Endodermal cell (in vitro differentiated cells): ENCODE results near the gene IFNLR1. TPM values are rescaled to one million over a fixed set of nuclear protein-coding genes. Genes with fewer than 3 reads are reported as not detected.

Experiments used
- DNase-seq: peaks from one replicate; pipeline ENCODE4 v3.0.0-alpha.2; 2017
- H3K27ac ChIP-seq: 2 replicates; pipeline ENCODE4 v1.5.1; 2013; ENCODE audit warnings: mild to moderate bottlenecking, low read depth, low read length, moderate library complexity
- H3K27me3 ChIP-seq: 2 replicates; pipeline ENCODE4 v1.6.1; 2013; ENCODE audit warnings: mild to moderate bottlenecking, low read length, moderate library complexity; ENCODE audit not compliant: insufficient read depth, control insufficient read depth, poor library complexity, severe bottlenecking
- H3K36me3 ChIP-seq: 2 replicates; pipeline ENCODE4 v1.7.0; 2013; ENCODE audit warnings: mild to moderate bottlenecking, low read length, moderate library complexity; ENCODE audit not compliant: control insufficient read depth, insufficient read depth
- H3K4me1 ChIP-seq: one replicate; pipeline ENCODE4 v1.7.0; 2013; ENCODE audit warnings: low read length; ENCODE audit not compliant: control insufficient read depth, insufficient read depth
- H3K4me3 ChIP-seq: 2 replicates; pipeline ENCODE4 v1.5.1; 2013; ENCODE audit warnings: mild to moderate bottlenecking, low read length, moderate library complexity
- H3K9ac ChIP-seq: 2 replicates; pipeline ENCODE4 v1.6.1; 2013; ENCODE audit warnings: mild to moderate bottlenecking, low read length, moderate library complexity; ENCODE audit not compliant: poor library complexity, severe bottlenecking; ENCODE audit errors: extremely low read depth
- H3K9me3 ChIP-seq: 2 replicates; pipeline ENCODE4 v1.6.1; 2013; ENCODE audit warnings: mild to moderate bottlenecking, low read length, moderate library complexity; ENCODE audit not compliant: control insufficient read depth
- H3K27ac Mint-ChIP-seq: 2 replicates; pipeline ENCODE4 v1.8.0; 2020; ENCODE audit warnings: mixed read lengths
- H3K27me3 Mint-ChIP-seq: 2 replicates; pipeline ENCODE4 v1.8.0; 2021; ENCODE audit warnings: mild to moderate bottlenecking, mixed read lengths; ENCODE audit not compliant: insufficient read depth
- H3K36me3 Mint-ChIP-seq: 2 replicates; pipeline ENCODE4 v1.8.0; 2020; ENCODE audit warnings: low read depth, mixed read lengths
- H3K4me1 Mint-ChIP-seq: 2 replicates; pipeline ENCODE4 v1.8.0; 2020; ENCODE audit warnings: mixed read lengths
- H3K4me3 Mint-ChIP-seq: 2 replicates; pipeline ENCODE4 v1.8.0; 2020; ENCODE audit warnings: mild to moderate bottlenecking, moderate library complexity, mixed read lengths
- H3K9me3 Mint-ChIP-seq: 2 replicates; pipeline ENCODE4 v1.8.0; 2020; ENCODE audit warnings: mild to moderate bottlenecking, mixed read lengths
- WGBS, 2 experiments: methylation state at CpG; one replicate each; pipeline versions ENCODE4 v1.1.5 to v1.1.7; 2013; ENCODE audit warnings: missing lambda C conversion rate in 2 of 2, mixed read lengths in 1 of 2; ENCODE audit not compliant: insufficient coverage in 1 of 2, insufficient read length in 1 of 2; 5-methylcytosine and 5-hydroxymethylcytosine counted together
- total RNA-seq, 2 donors: library from RNA; stranded (reverse); fragmentation: NEBNext Ultra II Directional in 1 of 2; extraction: Animal tissue kit (Norgen Biotek cat#: 25700) in 1 of 2; gene quantifications; 2 replicates in 1 of 2; 3 replicates in 1 of 2; pipeline ENCODE4 v1.2.1, GENCODE V29; 2021
- TF ChIP-seq, protein P1 (sequence below): fragments of 200-600 bp; sonication (generic); conservative IDR thresholded peaks from 2 replicates; pipeline ENCODE4 v1.5.0; 2021; ENCODE audit warnings: antibody characterized with exemption, mild to moderate bottlenecking

Gene IFNLR1
- total RNA-seq, 2 donors from 2014 or later = 12.1 to 13.0 TPM

GRCh38 chr1:24177161-24177560 lies 9.9 kb downstream of the IFNLR1 start:
- Histone ChIP-seq H3K36me3 (peaks cover 14% of the 10 kb centered on the region), H3K27me3 (no peaks in the 10 kb centered on the region), H3K27ac (no peak overlapping the region), H3K4me1 (no peaks in the 10 kb centered on the region), H3K9ac (no peak overlapping the region), H3K9me3 (peaks cover 6% of the 10 kb centered on the region), H3K4me3 (no peak overlapping the region)
- Mint-ChIP-seq H3K9me3 (peaks cover 5% of the 10 kb centered on the region), H3K27ac (no peak overlapping the region), H3K4me1 (peaks cover 15% of the 10 kb centered on the region), H3K27me3 (no peaks in the 10 kb centered on the region), H3K4me3 (no peak overlapping the region), H3K36me3 (peaks cover 57% of the 10 kb centered on the region)
- no peak for DNase-seq
- TF ChIP-seq, protein P1, sequence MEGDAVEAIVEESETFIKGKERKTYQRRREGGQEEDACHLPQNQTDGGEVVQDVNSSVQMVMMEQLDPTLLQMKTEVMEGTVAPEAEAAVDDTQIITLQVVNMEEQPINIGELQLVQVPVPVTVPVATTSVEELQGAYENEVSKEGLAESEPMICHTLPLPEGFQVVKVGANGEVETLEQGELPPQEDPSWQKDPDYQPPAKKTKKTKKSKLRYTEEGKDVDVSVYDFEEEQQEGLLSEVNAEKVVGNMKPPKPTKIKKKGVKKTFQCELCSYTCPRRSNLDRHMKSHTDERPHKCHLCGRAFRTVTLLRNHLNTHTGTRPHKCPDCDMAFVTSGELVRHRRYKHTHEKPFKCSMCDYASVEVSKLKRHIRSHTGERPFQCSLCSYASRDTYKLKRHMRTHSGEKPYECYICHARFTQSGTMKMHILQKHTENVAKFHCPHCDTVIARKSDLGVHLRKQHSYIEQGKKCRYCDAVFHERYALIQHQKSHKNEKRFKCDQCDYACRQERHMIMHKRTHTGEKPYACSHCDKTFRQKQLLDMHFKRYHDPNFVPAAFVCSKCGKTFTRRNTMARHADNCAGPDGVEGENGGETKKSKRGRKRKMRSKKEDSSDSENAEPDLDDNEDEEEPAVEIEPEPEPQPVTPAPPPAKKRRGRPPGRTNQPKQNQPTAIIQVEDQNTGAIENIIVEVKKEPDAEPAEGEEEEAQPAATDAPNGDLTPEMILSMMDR = no peak
- 95 to 96% methylated on average over 6 to 10 of the region's 10 CpGs for WGBS, 2 experiments

DNA sequence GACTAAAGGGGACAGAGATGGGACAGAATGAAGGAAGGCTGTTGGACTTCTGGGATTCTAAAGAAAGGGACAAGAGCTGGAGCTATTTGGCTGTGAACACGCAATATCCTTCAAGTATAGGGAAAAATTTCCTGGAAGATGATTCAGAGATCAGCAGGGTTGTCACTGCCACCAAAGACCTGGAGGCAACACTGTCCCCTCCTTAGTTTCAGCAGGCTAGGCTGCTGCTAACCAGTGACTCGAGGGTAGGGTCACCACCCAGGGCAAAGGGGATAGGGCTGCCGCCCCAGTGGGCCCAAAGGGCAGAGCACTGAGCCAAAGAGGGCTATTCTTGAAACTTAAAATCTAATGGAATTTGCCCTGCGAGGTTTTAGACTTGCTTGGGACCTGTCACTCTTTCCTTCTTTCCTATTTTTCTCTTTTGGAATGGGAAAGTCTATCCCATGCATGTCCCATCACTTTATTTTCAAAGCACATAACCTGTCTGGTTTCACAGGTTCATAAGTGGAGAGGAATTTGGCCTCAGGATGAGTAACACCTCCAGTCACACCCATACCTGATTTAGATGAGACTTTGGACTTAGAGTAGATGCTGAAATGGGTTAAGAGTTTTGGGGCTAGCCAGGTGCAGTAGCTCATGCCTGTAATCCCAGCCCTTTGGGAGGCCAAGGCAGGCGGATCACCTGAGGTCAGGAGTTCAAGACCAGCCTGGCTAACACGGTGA lies 11.9 kb downstream of the IFNLR1 start:
- Histone ChIP-seq H3K27me3 (no peaks in the 10 kb centered on the region), H3K4me1 (no peaks in the 10 kb centered on the region), H3K36me3 (peaks cover 19% of the 10 kb centered on the region), H3K9ac (no peak overlapping the region), H3K27ac (no peak overlapping the region), H3K4me3 (no peak overlapping the region), H3K9me3 (peaks cover 6% of the 10 kb centered on the region)
- no peak for DNase-seq
- Mint-ChIP-seq H3K4me1 (peaks cover 12% of the 10 kb centered on the region), H3K27me3 (no peaks in the 10 kb centered on the region), H3K27ac (no peak overlapping the region), H3K4me3 (no peak overlapping the region), H3K9me3 (peaks cover 5% of the 10 kb centered on the region), H3K36me3 (peaks cover 54% of the 10 kb centered on the region)
- TF ChIP-seq, protein P1 = no peak
- WGBS, 2 experiments = 90 to 93% methylated on average over 3 to 6 of the region's 6 CpGs

DNA sequence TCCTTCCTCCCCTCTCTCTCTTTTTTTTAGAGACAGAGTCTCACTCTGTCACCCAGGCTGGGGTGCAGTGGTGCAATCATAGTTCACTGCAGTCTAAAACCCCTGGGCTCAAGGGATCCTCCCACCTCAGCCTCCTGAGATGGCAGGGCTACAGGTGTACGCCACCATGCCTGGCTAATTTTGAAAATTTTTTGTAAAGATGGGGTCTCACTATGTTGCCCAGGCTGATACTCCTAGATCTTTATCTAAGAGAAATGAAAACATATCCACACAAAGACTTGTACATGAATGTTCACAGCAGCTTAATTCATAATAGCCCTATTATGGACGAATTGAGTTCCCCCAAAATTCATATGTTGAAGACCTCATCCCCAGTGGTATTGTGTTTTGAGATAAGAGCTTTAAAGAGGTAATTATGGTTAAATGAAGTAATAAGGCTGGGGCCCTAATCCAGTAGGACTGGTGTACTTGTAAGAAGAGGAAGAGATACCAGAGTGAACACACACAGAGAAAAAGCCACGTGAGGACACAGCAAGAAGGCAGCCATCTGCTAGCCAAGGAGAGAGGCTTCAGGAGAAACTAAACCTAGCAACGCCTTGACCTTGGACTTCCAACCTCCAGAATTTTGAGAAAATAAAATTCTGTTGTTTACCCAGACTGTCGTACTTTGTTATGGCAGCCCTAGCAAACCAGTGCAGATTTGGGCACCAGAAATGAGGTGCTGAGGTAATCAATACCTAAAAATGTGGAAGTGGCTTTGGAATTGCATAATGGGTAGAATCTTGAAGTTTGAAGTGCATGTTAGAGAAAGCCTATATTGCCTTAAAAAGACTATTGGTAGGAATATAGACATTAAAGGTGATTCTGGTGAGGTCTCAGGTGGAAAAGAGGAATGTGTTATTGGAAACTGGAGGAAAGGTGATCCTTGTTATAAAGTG lies 13.2 kb downstream of the IFNLR1 start:
- 87 to 97% methylated on average over 4 to 5 of the region's 5 CpGs for WGBS, 2 experiments
- H3K9me3 ChIP-seq = peaks cover 6% of the 10 kb centered on the region
- H3K9ac ChIP-seq = no peak overlapping the region
- no peak overlapping the region for H3K27ac Mint-ChIP-seq
- no peak overlapping the region for H3K27ac ChIP-seq
- H3K36me3 ChIP-seq = peaks cover 23% of the 10 kb centered on the region
- H3K36me3 Mint-ChIP-seq = peaks cover 54% of the 10 kb centered on the region
- no peak for DNase-seq
- no peaks in the 10 kb centered on the region for H3K4me1 ChIP-seq
- peaks cover 3% of the 10 kb centered on the region for H3K4me1 Mint-ChIP-seq
- H3K4me3 ChIP-seq = no peak overlapping the region
- H3K27me3 Mint-ChIP-seq = no peaks in the 10 kb centered on the region
- TF ChIP-seq, protein P1 = no peak
- peaks cover 5% of the 10 kb centered on the region for H3K9me3 Mint-ChIP-seq
- no peaks in the 10 kb centered on the region for H3K27me3 ChIP-seq
- no peak overlapping the region for H3K4me3 Mint-ChIP-seq
